ENCODE data around the gene SNX27. TPM values are rescaled to one million over a fixed set of nuclear protein-coding genes. Genes with fewer than 3 reads are reported as not detected.
"Not testable (repeated sequence)": the region's sequence is repeated elsewhere in the genome, so short reads cannot be mapped to it uniquely, and the experiment has no call there.

SNX27 gene
- total and polyA plus RNA-seq, 2 donors = 6.5 to 9.2 TPM

DNA sequence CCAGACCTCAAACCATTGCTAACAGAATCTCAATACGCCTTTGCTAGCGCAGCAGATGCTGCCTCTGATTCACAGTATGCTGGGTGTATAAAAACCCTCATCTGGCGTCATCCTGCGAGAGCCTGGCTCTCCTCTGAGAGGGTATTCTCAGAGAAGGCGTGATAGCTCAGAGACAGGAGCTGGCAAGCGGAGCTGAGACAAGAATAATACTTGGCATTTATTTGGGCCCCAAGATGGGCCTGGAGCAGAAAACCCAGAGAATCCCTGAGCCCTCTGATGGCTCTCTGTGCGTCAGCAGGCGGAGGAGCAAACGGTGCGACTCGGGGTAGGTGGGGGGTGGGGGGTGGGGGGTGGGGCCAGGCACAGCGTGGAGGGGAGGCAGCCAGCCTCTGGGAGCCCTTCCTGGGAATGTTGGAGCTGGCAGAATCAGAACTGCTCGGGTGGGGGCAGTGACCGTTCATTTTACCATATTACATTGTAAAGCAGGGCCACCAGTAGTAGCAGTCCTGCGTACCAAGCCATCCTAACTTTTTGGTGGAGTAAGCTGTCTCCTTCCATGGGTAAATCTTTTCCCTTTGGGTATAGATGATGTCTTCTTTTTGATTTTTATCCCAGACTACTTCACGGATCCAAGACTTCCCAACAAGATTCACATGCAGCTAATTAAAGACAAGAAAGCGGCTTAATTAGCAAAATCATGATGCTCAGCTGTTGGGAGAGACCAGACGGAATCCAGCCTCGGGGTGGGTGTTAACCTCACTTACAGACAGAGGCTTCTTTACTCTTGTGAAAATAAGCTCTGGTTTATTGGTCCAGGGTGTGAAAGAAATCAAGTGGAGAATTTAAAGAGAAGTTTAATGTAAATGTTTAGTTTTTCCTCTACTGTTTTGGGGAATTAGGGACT is 116.6 kb downstream of the SNX27 start:
- WGBS = 70% methylated on average over 19 of the region's 19 CpGs
- Histone ChIP-seq H3K4me3 (ENCODE audit: low read length in 2 of 2) (no peak overlapping the region), H3K27me3 (ENCODE audit: control insufficient read depth in 2 of 2, insufficient read depth in 1 of 2, low read length in 1 of 2) (peaks cover 9 to 54% of the 10 kb centered on the region in 2 donors), H3K9me3 (ENCODE audit: control insufficient read depth in 2 of 2, insufficient read depth in 1 of 2, low read length in 1 of 2) (no peaks in the 10 kb centered on the region), H3K36me3 (ENCODE audit: control insufficient read depth in 2 of 2, insufficient read depth in 2 of 2, low read length in 1 of 2) (no peaks in the 10 kb centered on the region), H3K27ac (ENCODE audit: low read depth in 1 of 2, low read length in 1 of 2) (no peak overlapping the region), H3K4me1 (ENCODE audit: control insufficient read depth in 2 of 2, insufficient read depth in 2 of 2, low read length in 2 of 2) (no peaks in the 10 kb centered on the region)
- no peak for DNase-seq (ENCODE audit: low read depth in 6 of 9, low spot score in 9 of 9)

DNA sequence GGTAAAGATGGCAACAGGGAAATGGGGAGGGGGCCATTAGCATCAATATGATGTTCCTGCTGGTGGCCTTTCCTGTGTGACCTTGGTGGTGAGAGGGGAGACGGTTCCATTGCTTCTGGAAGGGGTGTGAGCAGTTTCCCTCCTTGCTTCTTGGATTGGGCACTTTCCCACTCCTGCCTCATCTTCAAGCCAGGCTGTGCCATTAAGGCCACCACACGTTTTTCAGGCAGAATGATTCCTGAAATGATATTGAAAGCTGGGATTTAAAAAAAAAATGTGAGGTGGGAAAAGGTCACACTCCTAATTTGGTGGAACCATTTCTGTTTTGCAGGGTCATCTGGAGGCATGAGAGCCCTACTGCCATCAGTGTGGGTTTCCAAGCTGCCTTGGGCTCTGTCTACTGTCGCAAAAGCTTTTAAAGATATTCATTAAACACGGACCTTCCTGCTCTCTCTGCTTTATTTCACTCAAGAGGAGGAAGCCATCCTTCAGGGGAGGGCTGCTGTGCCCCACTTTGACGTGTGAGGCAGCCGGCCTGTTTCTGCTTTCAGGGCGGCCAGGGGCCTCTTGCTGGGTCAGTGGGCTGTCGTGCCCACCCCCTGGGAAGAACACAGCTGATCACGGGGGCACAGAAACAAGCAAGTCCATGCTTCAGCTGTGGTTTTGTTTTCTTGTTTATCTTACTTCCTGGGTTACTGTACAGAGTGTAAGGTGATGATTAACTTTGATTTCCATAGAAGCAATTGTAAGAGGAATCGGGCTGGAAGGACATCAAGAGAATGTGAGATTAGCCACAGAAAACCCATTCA is 117.5 kb downstream of the SNX27 start:
- H3K27me3 ChIP-seq (ENCODE audit: control insufficient read depth in 2 of 2, insufficient read depth in 1 of 2, low read length in 1 of 2) = peaks cover 6 to 44% of the 10 kb centered on the region in 2 donors
- H3K4me3 ChIP-seq (ENCODE audit: low read length in 2 of 2) = no peak overlapping the region
- H3K36me3 ChIP-seq (ENCODE audit: control insufficient read depth in 2 of 2, insufficient read depth in 2 of 2, low read length in 1 of 2) = no peaks in the 10 kb centered on the region
- H3K9me3 ChIP-seq (ENCODE audit: control insufficient read depth in 2 of 2, insufficient read depth in 1 of 2, low read length in 1 of 2) = no peaks in the 10 kb centered on the region
- WGBS = 86% methylated on average over 10 of the region's 10 CpGs
- H3K4me1 ChIP-seq (ENCODE audit: control insufficient read depth in 2 of 2, insufficient read depth in 2 of 2, low read length in 2 of 2) = no peaks in the 10 kb centered on the region
- no peak for DNase-seq (ENCODE audit: low read depth in 6 of 9, low spot score in 9 of 9)
- no peak overlapping the region for H3K27ac ChIP-seq (ENCODE audit: low read depth in 1 of 2, low read length in 1 of 2)

DNA sequence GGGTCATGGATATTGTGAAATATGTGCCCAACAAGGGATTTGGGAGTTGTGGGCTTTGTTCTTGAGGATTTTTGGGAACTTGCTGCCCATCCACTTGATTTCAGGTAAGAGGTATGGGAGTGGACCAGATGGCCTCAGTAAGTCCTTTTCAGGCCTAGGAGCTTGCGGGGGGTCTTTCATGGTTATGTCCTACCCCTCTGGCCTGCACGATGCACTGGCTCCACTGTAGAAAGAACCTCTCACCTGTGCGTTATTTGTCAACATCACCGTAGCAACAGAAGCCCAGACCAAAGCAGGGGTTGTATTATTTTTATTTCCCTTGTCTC is 118.1 kb downstream of the SNX27 start:
- no peaks in the 10 kb centered on the region for H3K4me1 ChIP-seq (ENCODE audit: control insufficient read depth in 2 of 2, insufficient read depth in 2 of 2, low read length in 2 of 2)
- H3K27ac ChIP-seq (ENCODE audit: low read depth in 1 of 2, low read length in 1 of 2) = no peak overlapping the region
- WGBS = 92% methylated on average over 4 of the region's 4 CpGs
- H3K4me3 ChIP-seq (ENCODE audit: low read length in 2 of 2) = no peak overlapping the region
- no peaks in the 10 kb centered on the region for H3K9me3 ChIP-seq (ENCODE audit: control insufficient read depth in 2 of 2, insufficient read depth in 1 of 2, low read length in 1 of 2)
- peaks cover 5 to 43% of the 10 kb centered on the region in 2 donors for H3K27me3 ChIP-seq (ENCODE audit: control insufficient read depth in 2 of 2, insufficient read depth in 1 of 2, low read length in 1 of 2)
- H3K36me3 ChIP-seq (ENCODE audit: control insufficient read depth in 2 of 2, insufficient read depth in 2 of 2, low read length in 1 of 2) = no peaks in the 10 kb centered on the region
- DNase-seq (ENCODE audit: low read depth in 6 of 9, low spot score in 9 of 9) = no peak

DNA sequence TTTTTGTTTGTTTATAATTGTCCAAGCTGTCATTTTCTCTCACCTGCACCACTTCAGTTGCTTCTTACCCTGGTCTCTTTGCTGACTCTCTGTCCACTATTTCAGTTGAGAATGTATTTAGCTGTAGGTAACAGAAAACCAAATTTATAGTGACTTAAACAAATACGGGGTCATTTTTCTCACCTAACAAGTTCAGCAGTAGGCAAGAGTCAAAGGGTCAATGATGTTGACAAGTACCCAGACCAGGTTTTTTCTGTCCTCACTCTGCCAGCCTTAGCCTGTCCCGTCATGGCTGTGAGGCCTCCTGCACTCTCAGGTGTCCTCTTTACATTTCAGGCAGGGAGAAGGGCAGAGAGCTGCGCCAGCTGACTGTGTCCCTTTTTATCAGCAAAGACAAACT is 121.3 kb downstream of the SNX27 start:
- Histone ChIP-seq H3K27me3 (ENCODE audit: control insufficient read depth in 2 of 2, insufficient read depth in 1 of 2, low read length in 1 of 2) (peaks cover 3 to 21% of the 10 kb centered on the region in 2 donors), H3K36me3 (ENCODE audit: control insufficient read depth in 2 of 2, insufficient read depth in 2 of 2, low read length in 1 of 2) (no peaks in the 10 kb centered on the region), H3K4me1 (ENCODE audit: control insufficient read depth in 2 of 2, insufficient read depth in 2 of 2, low read length in 2 of 2) (no peaks in the 10 kb centered on the region), H3K4me3 (ENCODE audit: low read length in 2 of 2) (no peak overlapping the region), H3K9me3 (ENCODE audit: control insufficient read depth in 2 of 2, insufficient read depth in 1 of 2, low read length in 1 of 2) (peaks cover 7 to 11% of the 10 kb centered on the region in 2 donors), H3K27ac (ENCODE audit: low read depth in 1 of 2, low read length in 1 of 2) (no peak overlapping the region)
- WGBS = 95% methylated on average over 3 of the region's 3 CpGs
- no peak for DNase-seq (ENCODE audit: low read depth in 6 of 9, low spot score in 9 of 9)

DNA sequence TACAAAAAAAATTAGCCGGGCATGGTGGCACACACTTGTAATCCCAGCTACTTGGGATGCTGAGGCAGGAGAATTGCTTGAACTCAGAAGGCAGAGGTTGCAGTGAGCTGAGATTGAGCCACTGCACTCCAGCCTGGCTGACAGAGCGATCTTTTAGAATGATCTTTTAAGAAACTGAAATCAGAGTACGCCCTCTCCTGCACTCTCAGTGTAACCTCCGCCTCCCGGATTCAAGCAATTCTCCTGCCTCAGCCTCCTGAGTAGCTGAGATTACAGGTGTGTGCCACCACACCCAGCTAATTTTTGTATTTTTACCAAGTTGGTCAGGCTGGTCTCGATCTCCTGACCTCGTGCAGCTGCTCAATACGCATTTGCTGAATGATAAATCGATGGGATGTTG is 122.1 kb downstream of the SNX27 start:
- 96% methylated on average over 9 of the region's 9 CpGs for WGBS
- H3K36me3 ChIP-seq (ENCODE audit: control insufficient read depth in 2 of 2, insufficient read depth in 2 of 2, low read length in 1 of 2); H3K4me3 ChIP-seq (ENCODE audit: low read length in 2 of 2); H3K4me1 ChIP-seq (ENCODE audit: control insufficient read depth in 2 of 2, insufficient read depth in 2 of 2, low read length in 2 of 2); DNase-seq (ENCODE audit: low read depth in 6 of 9, low spot score in 9 of 9); H3K27ac ChIP-seq (ENCODE audit: low read depth in 1 of 2, low read length in 1 of 2): not testable (repeated sequence)
- Histone ChIP-seq H3K27me3 (ENCODE audit: control insufficient read depth in 2 of 2, insufficient read depth in 1 of 2, low read length in 1 of 2) (peaks cover 0 to 13% of the 10 kb centered on the region in 2 donors), H3K9me3 (ENCODE audit: control insufficient read depth in 2 of 2, insufficient read depth in 1 of 2, low read length in 1 of 2) (peaks cover 7 to 11% of the 10 kb centered on the region in 2 donors)

DNA sequence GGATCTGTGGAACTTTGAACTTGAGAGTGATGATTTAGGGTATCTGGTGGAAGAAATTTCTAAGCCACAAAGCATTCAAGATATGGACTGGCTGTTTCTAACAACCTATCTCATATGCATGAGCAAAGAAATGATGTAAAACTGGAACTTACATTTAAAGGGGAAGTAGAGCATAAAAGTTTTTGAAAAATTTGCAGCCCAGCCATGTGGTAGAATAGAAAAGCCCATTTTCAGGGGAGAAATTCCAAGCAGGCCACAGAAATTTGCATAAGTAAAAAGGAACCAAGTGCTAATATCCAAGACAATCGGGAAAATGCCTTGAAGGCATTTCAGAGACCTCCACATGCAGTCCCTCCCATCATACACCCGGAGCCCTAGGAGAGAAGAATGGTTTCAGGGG is 125.2 kb downstream of the SNX27 start:
- Histone ChIP-seq H3K36me3 (ENCODE audit: control insufficient read depth in 2 of 2, insufficient read depth in 2 of 2, low read length in 1 of 2) (no peaks in the 10 kb centered on the region), H3K4me1 (ENCODE audit: control insufficient read depth in 2 of 2, insufficient read depth in 2 of 2, low read length in 2 of 2) (no peaks in the 10 kb centered on the region), H3K4me3 (ENCODE audit: low read length in 2 of 2) (no peak overlapping the region), H3K27me3 (ENCODE audit: control insufficient read depth in 2 of 2, insufficient read depth in 1 of 2, low read length in 1 of 2) (peaks cover 0 to 6% of the 10 kb centered on the region in 2 donors), H3K27ac (ENCODE audit: low read depth in 1 of 2, low read length in 1 of 2) (no peak overlapping the region), H3K9me3 (ENCODE audit: control insufficient read depth in 2 of 2, insufficient read depth in 1 of 2, low read length in 1 of 2) (peaks cover 7 to 11% of the 10 kb centered on the region in 2 donors)
- 91% methylated on average over 2 of the region's 2 CpGs for WGBS
- DNase-seq (ENCODE audit: low read depth in 6 of 9, low spot score in 9 of 9) = no peak

DNA sequence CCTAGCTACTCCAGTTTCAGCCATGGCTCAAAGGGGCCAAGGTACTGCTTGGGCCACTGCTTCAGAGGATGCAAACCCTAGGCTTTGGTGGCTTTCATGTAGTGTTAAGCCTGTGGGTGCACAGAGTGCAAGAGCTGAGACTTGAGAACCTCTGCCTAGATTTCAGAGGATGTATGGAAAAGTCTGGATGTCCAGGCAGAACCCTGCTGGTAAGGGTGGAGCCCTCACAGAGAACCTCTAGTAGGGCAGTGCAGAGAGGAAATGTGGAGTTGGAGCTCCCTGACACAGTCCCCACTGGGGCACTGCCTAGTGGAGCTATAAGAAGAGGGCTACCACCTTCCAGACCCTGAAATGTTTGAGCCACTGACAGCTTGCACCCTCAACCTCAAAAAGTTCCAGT is 125.6 kb downstream of the SNX27 start:
- no peak overlapping the region for H3K4me3 ChIP-seq (ENCODE audit: low read length in 2 of 2)
- no peak overlapping the region for H3K27ac ChIP-seq (ENCODE audit: low read depth in 1 of 2, low read length in 1 of 2)
- H3K36me3 ChIP-seq (ENCODE audit: control insufficient read depth in 2 of 2, insufficient read depth in 2 of 2, low read length in 1 of 2) = no peaks in the 10 kb centered on the region
- no peaks in the 10 kb centered on the region for H3K4me1 ChIP-seq (ENCODE audit: control insufficient read depth in 2 of 2, insufficient read depth in 2 of 2, low read length in 2 of 2)
- peaks cover 0 to 6% of the 10 kb centered on the region in 2 donors for H3K27me3 ChIP-seq (ENCODE audit: control insufficient read depth in 2 of 2, insufficient read depth in 1 of 2, low read length in 1 of 2)
- no peak for DNase-seq (ENCODE audit: low read depth in 6 of 9, low spot score in 9 of 9)
- peaks cover 7 to 11% of the 10 kb centered on the region in 2 donors for H3K9me3 ChIP-seq (ENCODE audit: control insufficient read depth in 2 of 2, insufficient read depth in 1 of 2, low read length in 1 of 2)

DNA sequence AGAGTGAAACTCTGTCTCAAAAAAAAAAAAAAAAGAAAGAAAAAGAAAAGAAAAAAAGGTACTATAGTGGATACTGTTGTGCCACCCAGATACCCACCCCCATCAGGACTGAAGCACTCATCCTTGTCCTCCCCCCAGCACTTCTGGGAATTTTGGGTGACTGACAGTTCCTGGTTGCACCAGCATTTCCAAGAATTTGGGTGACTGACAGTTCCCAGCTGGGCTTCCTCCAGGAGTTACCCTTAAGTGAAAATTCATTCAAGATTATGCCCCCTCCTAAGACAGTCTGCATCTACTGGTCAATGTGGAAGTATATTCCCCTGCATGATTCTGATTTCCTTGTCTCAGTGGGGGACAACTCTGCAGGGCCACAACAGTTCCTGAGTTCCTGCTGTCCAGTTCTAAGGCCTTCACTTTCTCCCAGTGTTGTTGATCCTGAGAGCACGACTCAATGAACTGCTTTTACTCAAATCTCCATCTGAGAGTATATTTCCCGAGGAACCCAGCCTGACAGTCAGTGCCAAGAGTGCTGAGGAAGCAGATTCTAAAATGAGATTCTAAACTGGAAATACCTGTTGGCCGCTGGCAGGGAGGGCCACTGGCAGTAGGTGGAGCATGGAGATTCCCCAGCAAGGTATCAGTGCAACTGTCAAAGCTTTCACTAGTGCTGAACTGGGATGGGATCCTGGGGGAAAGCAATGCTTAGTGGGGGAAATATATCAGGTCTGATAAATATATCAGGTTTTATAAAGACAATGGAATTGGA is 127.9 kb downstream of the SNX27 start:
- 81% methylated on average over 3 of the region's 3 CpGs for WGBS
- no peaks in the 10 kb centered on the region for H3K4me1 ChIP-seq (ENCODE audit: control insufficient read depth in 2 of 2, insufficient read depth in 2 of 2, low read length in 2 of 2)
- H3K9me3 ChIP-seq (ENCODE audit: control insufficient read depth in 2 of 2, insufficient read depth in 1 of 2, low read length in 1 of 2) = peaks cover 7 to 11% of the 10 kb centered on the region in 2 donors
- DNase-seq (ENCODE audit: low read depth in 6 of 9, low spot score in 9 of 9) = peak in 1 of 9 donors; percentile 10
- no peak overlapping the region for H3K4me3 ChIP-seq (ENCODE audit: low read length in 2 of 2)
- peaks cover 0 to 6% of the 10 kb centered on the region in 2 donors for H3K27me3 ChIP-seq (ENCODE audit: control insufficient read depth in 2 of 2, insufficient read depth in 1 of 2, low read length in 1 of 2)
- H3K36me3 ChIP-seq (ENCODE audit: control insufficient read depth in 2 of 2, insufficient read depth in 2 of 2, low read length in 1 of 2) = no peaks in the 10 kb centered on the region
- H3K27ac ChIP-seq (ENCODE audit: low read depth in 1 of 2, low read length in 1 of 2) = no peak overlapping the region
